Measurements from ENCODE around the gene COX14. TPM values are rescaled to one million over a fixed set of nuclear protein-coding genes. Genes with fewer than 3 reads are reported as not detected.

The COX14 gene
- total RNA-seq, 1 experiment from 2014 or later = 41.0 TPM

DNA sequence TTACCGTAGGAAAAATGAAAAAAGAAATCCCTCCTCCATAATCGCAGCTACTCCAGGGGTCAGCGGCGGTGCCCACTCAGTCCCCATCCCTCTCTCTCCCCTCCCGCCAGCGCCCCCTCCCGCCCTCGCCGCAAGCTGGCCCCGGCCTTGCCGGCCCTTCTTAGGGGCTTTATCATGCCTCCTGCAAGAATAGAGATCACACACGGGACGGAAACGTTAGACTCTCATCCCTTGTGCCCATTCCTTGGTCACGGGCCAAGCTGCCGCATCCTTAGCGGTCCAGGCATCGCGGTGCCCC, 692 bp upstream of the COX14 start:
- H3K9ac ChIP-seq (ENCODE audit: low read length) = no peak overlapping the region
- no peak for ATAC-seq
- no peak overlapping the region for H3K27ac ChIP-seq (ENCODE audit: low read depth, low read length)

More for the DNA sequence above, 692 bp upstream of the COX14 start:
- POLR2A ChIA-PET = interaction anchor here (0.8 to 2.8 kb wide), 10 partner anchors 10 to 370 kb away, joined by 3 to 20 read pairs (median 4); partner anchors contain the start of genes CERS5, SMARCD1 and TMBIM6
- H3K4me1 ChIP-seq (ENCODE audit: control insufficient read depth in 1 of 2, insufficient read depth in 2 of 2, low read length in 2 of 2) = peaks cover 20 to 22% of the 10 kb centered on the region in 2 experiments
- BruUV-seq (replicated peaks) = no TSS peak
- H2AFZ ChIP-seq (ENCODE audit: low read depth, low read length, poor library complexity, severe bottlenecking) = no peak overlapping the region
- TF ChIP-seq ZFX (IDR thresholded peaks at IDR 0.05) (no peak), ZNF274 (IDR thresholded peaks at IDR 0.05; ENCODE audit: low read depth, low read length) (no peak), TCF7L2 (IDR thresholded peaks at IDR 0.05; ENCODE audit: borderline replicate concordance, extremely low read depth, insufficient read depth, insufficient read length) (no peak), EZH2phosphoT487 (IDR thresholded peaks at IDR 0.05; ENCODE audit: borderline replicate concordance) (no peak), YY1 (IDR thresholded peaks at IDR 0.05; ENCODE audit: extremely low read depth, insufficient replicate concordance, low read depth, low read length) (no peak), SP1 (IDR thresholded peaks at IDR 0.05; ENCODE audit: low read depth) (no peak), JUND (IDR thresholded peaks at IDR 0.05) (no peak), POLR2A (IDR thresholded peaks at IDR 0.05; ENCODE audit: borderline replicate concordance, extremely low read depth, insufficient read depth, insufficient read length) (no peak), FOSL1 (IDR thresholded peaks at IDR 0.05; ENCODE audit: low read depth) (no peak), RAD21 (IDR thresholded peaks at IDR 0.05; ENCODE audit: low read depth) (no peak), SRF (IDR thresholded peaks at IDR 0.05; ENCODE audit: low read depth) (no peak), SIN3A (IDR thresholded peaks at IDR 0.05; ENCODE audit: low read depth) (no peak), CEBPB (IDR thresholded peaks at IDR 0.05; ENCODE audit: low read depth) (no peak)
- TF ChIP-seq, protein P1, sequence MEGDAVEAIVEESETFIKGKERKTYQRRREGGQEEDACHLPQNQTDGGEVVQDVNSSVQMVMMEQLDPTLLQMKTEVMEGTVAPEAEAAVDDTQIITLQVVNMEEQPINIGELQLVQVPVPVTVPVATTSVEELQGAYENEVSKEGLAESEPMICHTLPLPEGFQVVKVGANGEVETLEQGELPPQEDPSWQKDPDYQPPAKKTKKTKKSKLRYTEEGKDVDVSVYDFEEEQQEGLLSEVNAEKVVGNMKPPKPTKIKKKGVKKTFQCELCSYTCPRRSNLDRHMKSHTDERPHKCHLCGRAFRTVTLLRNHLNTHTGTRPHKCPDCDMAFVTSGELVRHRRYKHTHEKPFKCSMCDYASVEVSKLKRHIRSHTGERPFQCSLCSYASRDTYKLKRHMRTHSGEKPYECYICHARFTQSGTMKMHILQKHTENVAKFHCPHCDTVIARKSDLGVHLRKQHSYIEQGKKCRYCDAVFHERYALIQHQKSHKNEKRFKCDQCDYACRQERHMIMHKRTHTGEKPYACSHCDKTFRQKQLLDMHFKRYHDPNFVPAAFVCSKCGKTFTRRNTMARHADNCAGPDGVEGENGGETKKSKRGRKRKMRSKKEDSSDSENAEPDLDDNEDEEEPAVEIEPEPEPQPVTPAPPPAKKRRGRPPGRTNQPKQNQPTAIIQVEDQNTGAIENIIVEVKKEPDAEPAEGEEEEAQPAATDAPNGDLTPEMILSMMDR (IDR thresholded peaks at IDR 0.05 in 2 of 3, conservative IDR thresholded peaks at IDR 0.05 in 1 of 3; ENCODE audit: borderline replicate concordance in 1 of 3, insufficient read depth in 1 of 3, low read depth in 2 of 3, low read length in 2 of 3) = no peak
- TF ChIP-seq, protein P2, sequence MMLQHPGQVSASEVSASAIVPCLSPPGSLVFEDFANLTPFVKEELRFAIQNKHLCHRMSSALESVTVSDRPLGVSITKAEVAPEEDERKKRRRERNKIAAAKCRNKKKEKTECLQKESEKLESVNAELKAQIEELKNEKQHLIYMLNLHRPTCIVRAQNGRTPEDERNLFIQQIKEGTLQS (IDR thresholded peaks at IDR 0.05) = no peak
- TF ChIP-seq, protein P3, sequence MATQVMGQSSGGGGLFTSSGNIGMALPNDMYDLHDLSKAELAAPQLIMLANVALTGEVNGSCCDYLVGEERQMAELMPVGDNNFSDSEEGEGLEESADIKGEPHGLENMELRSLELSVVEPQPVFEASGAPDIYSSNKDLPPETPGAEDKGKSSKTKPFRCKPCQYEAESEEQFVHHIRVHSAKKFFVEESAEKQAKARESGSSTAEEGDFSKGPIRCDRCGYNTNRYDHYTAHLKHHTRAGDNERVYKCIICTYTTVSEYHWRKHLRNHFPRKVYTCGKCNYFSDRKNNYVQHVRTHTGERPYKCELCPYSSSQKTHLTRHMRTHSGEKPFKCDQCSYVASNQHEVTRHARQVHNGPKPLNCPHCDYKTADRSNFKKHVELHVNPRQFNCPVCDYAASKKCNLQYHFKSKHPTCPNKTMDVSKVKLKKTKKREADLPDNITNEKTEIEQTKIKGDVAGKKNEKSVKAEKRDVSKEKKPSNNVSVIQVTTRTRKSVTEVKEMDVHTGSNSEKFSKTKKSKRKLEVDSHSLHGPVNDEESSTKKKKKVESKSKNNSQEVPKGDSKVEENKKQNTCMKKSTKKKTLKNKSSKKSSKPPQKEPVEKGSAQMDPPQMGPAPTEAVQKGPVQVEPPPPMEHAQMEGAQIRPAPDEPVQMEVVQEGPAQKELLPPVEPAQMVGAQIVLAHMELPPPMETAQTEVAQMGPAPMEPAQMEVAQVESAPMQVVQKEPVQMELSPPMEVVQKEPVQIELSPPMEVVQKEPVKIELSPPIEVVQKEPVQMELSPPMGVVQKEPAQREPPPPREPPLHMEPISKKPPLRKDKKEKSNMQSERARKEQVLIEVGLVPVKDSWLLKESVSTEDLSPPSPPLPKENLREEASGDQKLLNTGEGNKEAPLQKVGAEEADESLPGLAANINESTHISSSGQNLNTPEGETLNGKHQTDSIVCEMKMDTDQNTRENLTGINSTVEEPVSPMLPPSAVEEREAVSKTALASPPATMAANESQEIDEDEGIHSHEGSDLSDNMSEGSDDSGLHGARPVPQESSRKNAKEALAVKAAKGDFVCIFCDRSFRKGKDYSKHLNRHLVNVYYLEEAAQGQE (IDR thresholded peaks at IDR 0.05; ENCODE audit: low read depth) = no peak
- TF ChIP-seq, protein P4, sequence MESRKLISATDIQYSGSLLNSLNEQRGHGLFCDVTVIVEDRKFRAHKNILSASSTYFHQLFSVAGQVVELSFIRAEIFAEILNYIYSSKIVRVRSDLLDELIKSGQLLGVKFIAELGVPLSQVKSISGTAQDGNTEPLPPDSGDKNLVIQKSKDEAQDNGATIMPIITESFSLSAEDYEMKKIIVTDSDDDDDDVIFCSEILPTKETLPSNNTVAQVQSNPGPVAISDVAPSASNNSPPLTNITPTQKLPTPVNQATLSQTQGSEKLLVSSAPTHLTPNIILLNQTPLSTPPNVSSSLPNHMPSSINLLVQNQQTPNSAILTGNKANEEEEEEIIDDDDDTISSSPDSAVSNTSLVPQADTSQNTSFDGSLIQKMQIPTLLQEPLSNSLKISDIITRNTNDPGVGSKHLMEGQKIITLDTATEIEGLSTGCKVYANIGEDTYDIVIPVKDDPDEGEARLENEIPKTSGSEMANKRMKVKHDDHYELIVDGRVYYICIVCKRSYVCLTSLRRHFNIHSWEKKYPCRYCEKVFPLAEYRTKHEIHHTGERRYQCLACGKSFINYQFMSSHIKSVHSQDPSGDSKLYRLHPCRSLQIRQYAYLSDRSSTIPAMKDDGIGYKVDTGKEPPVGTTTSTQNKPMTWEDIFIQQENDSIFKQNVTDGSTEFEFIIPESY (IDR thresholded peaks at IDR 0.05; ENCODE audit: extremely low read depth, insufficient replicate concordance, low read length) = no peak
- intact Hi-C loops (cut with micrococcal nuclease) = loop anchor here (2.0 to 5.0 kb wide), 2 partner anchors 55 to 201 kb away; partner anchors contain the start of gene CERS5
- RAD21 ChIA-PET (ENCODE audit: low non-redundant PET in 1 of 2, low total read pairs in 2 of 2, uncharacterized antibody in 2 of 2, unreplicated experiment in 2 of 2) = interaction anchor here (0.5 to 1.7 kb wide), 5 partner anchors 27 to 203 kb away, joined by 3 to 6 read pairs (median 4); partner anchors contain the start of genes CERS5 (in 1 of the 2) and SMARCD1 (in 1 of the 2)
- CTCF ChIA-PET = interaction anchor here (0.7 to 3.8 kb wide), 28 partner anchors 8 to 813 kb away, joined by 3 to 33 read pairs (median 4); partner anchors contain the start of genes CERS5, GPD1 and SMARCD1
- no peaks in the 10 kb centered on the region for H4K20me1 ChIP-seq (ENCODE audit: insufficient read depth)
- DNase-seq (ENCODE audit: low read depth, low spot score) = no peak
- no peaks in the 10 kb centered on the region for H3K9me2 ChIP-seq (ENCODE audit: insufficient read depth)
- no peaks in the 10 kb centered on the region for H3K27me3 ChIP-seq (ENCODE audit: insufficient read depth, low read length)
- H3K79me2 ChIP-seq (ENCODE audit: insufficient read depth, low read length) = peaks cover 35% of the 10 kb centered on the region
- H3K9me3 ChIP-seq (ENCODE audit: control insufficient read depth in 1 of 2, insufficient read depth in 1 of 2, low read depth in 1 of 2, low read length in 2 of 2) = no peaks in the 10 kb centered on the region
- H3K36me3 ChIP-seq (ENCODE audit: control insufficient read depth in 1 of 2, insufficient read depth in 2 of 2, low read length in 2 of 2) = no peaks in the 10 kb centered on the region
- H3K4me3 ChIP-seq (replicated peaks in 1 of 2; ENCODE audit: low read depth in 1 of 2, low read length in 2 of 2) = peak overlapping the region; percentile 15 to 36
- H3K4me2 ChIP-seq (ENCODE audit: low read length) = peak overlapping the region; percentile 64

Data from HCT116 (cell line).